ENCODE data around the gene PQBP1.

- TF ChIP-seq CTCF (tag by site-specific recombination; IDR thresholded peaks at IDR 0.05), result no peak
- no peak for TF ChIP-seq KLF9 (tag by site-specific recombination; IDR thresholded peaks at IDR 0.05; ENCODE audit: low read depth)
- no peak for TF ChIP-seq MYNN (tag by site-specific recombination; IDR thresholded peaks at IDR 0.05; ENCODE audit: borderline replicate concordance)
- TF ChIP-seq ZNF16 (tag by site-specific recombination; IDR thresholded peaks at IDR 0.05; ENCODE audit: low read depth), result no peak
- no peak for TF ChIP-seq ZNF132 (tag by site-specific recombination; IDR thresholded peaks at IDR 0.05; ENCODE audit: borderline replicate concordance)
- TF ChIP-seq PRDM10 (tag by site-specific recombination; IDR thresholded peaks at IDR 0.05), result no peak
- no peak for TF ChIP-seq ZNF362 (tag by site-specific recombination; IDR thresholded peaks at IDR 0.05)
- no peak for TF ChIP-seq ZNF324 (tag by site-specific recombination; IDR thresholded peaks at IDR 0.05)
- TF ChIP-seq ZNF140 (tag by site-specific recombination; IDR thresholded peaks at IDR 0.05), result no peak
- no peak for TF ChIP-seq ZNF449 (tag by site-specific recombination; IDR thresholded peaks at IDR 0.05)
- TF ChIP-seq ZNF529 (tag by site-specific recombination; IDR thresholded peaks at IDR 0.05; ENCODE audit: insufficient replicate concordance), result no peak
These were observed 39.6 kb downstream of the PQBP1 start for GRCh38 chrX:48937054-48937907.
